ENCODE data around the gene CLSTN3. TPM values are rescaled to one million over a fixed set of nuclear protein-coding genes. Genes with fewer than 3 reads are reported as not detected.

Gene CLSTN3
- total and polyA plus RNA-seq, 2 of the 8 experiments (the other 6 are each of a cell fraction or from before 2014, with no cell fraction given) = 20.4 to 26.3 TPM

DNA sequence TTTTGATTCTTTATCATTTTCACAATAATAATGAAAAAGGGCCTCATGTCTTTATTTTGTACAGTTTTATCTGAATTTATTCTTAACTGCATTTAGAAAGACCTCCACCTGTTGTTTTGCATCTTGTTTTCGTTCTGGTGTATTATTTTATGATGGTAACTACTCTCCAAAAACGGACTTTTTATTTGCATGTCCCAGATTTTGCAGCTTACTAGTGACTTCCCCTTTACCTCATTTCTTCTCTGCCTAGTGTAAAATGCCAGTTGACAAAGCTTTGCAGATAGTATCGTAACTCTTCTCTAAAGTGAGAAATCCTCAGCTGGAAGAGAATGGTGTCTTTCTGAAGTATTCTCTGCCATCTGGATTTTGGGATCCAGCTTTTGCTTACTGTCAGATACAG, 76.5 kb downstream of the CLSTN3 start:
- H3K56ac ChIP-seq (replicated peaks; ENCODE audit: insufficient read length, low read depth, low read length) = no peak overlapping the region
- H4K91ac ChIP-seq (replicated peaks; ENCODE audit: insufficient read length, low read length) = no peak overlapping the region
- no peak overlapping the region for H3K4me3 ChIP-seq (ENCODE audit: extremely low read depth in 1 of 4, insufficient read depth in 2 of 4, low read depth in 3 of 4, low read length in 4 of 4)
- no peak overlapping the region for H2BK15ac ChIP-seq (ENCODE audit: low read length)
- H2AK5ac ChIP-seq (ENCODE audit: low read depth, low read length) = no peak overlapping the region
- H4K5ac ChIP-seq (ENCODE audit: insufficient read length, low read depth, low read length) = no peak overlapping the region
- peaks cover 23 to 75% (median 64%) of the 10 kb centered on the region in 4 experiments for H3K36me3 ChIP-seq (ENCODE audit: control insufficient read depth in 2 of 4, insufficient read depth in 4 of 4, low read length in 3 of 4)
- H4K20me1 ChIP-seq (replicated peaks in 1 of 2; ENCODE audit: control insufficient read depth in 1 of 2, insufficient read depth in 2 of 2, low read length in 2 of 2) = no peaks in the 10 kb centered on the region
- peaks cover 14 to 20% of the 10 kb centered on the region in 2 experiments for H3K9me3 ChIP-seq (ENCODE audit: insufficient read depth in 2 of 2, low read depth in 1 of 2, low read length in 1 of 2)
- no peak overlapping the region for H3K23ac ChIP-seq (ENCODE audit: insufficient read length)
- H3K27ac ChIP-seq (ENCODE audit: low read depth, low read length) = no peak overlapping the region
- WGBS, 2 experiments (ENCODE audit: extremely low coverage in 1 of 2, insufficient coverage in 1 of 2, insufficient read length in 1 of 2, insufficient replicate concordance in 2 of 2, low coverage in 1 of 2, low lambda C conversion rate in 2 of 2, missing lambda C conversion rate in 1 of 2) = 81% methylated on average over 3 of the region's 3 CpGs; no CpG with 5 or more reads in 1 of the 2 experiments
- no peak overlapping the region for H2BK120ac ChIP-seq (replicated peaks; ENCODE audit: low read depth, low read length)
- no peak for FAIRE-seq
- POLR2A ChIA-PET (ENCODE audit: partially characterized antibody) = no interaction called here
- no peaks in the 10 kb centered on the region for H3K4me1 ChIP-seq (replicated peaks in 1 of 4; ENCODE audit: control insufficient read depth in 3 of 4, insufficient read depth in 4 of 4, low read length in 3 of 4)
- no peak overlapping the region for H3K18ac ChIP-seq (ENCODE audit: extremely low read depth, low read length)
- H3K79me1 ChIP-seq (ENCODE audit: low read depth, low read length) = no peaks in the 10 kb centered on the region
- no peak for DNase-seq (ENCODE audit: low read depth in 1 of 2, low spot score in 2 of 2)
- H3K14ac ChIP-seq (ENCODE audit: insufficient read length) = no peak overlapping the region
- no peaks in the 10 kb centered on the region for H3K79me2 ChIP-seq (ENCODE audit: control insufficient read depth in 1 of 2, insufficient read depth in 2 of 2, low read length in 2 of 2)
- H2BK20ac ChIP-seq (ENCODE audit: low read length) = no peak overlapping the region
- H2AFZ ChIP-seq (ENCODE audit: low read length) = no peak overlapping the region
- no peak overlapping the region for H4K8ac ChIP-seq (ENCODE audit: extremely low read depth, insufficient read depth, low read length)
- no peak overlapping the region for H3K9ac ChIP-seq (replicated peaks in 1 of 4; ENCODE audit: extremely low read depth in 1 of 4, low read depth in 3 of 4, low read length in 3 of 4)
- H3K4me2 ChIP-seq (ENCODE audit: insufficient read depth in 1 of 2, low read depth in 2 of 2, low read length in 2 of 2) = no peak overlapping the region
- H3K23me2 ChIP-seq (ENCODE audit: low read depth, low read length) = no peaks in the 10 kb centered on the region; the same call in 1 of the 2 replicates
- H3K27me3 ChIP-seq (replicated peaks in 1 of 4; ENCODE audit: control insufficient read depth in 3 of 4, extremely low read depth in 1 of 4, insufficient read depth in 3 of 4, low read length in 3 of 4) = no peaks in the 10 kb centered on the region
- no peak overlapping the region for H2BK5ac ChIP-seq (ENCODE audit: low read depth, low read length)
- no peak overlapping the region for H2BK12ac ChIP-seq (ENCODE audit: low read depth, low read length)
- CTCF ChIA-PET (ENCODE audit: partially characterized antibody) = interaction anchor here (0.8 kb wide), 1 partner anchor 44 kb away, joined by 3 read pairs; no protein-coding TSS in a partner anchor
- no peak overlapping the region for H3K4ac ChIP-seq (replicated peaks; ENCODE audit: insufficient read length, low read depth, low read length)
- no peak for TF ChIP-seq GABPA (IDR thresholded peaks at IDR 0.05; ENCODE audit: borderline replicate concordance, insufficient read depth, low read length)
- no peak for TF ChIP-seq CTCF (IDR thresholded peaks at IDR 0.05; ENCODE audit: control extremely low read depth in 1 of 3, insufficient read depth in 1 of 3, low read depth in 1 of 3, low read length in 3 of 3)
- no peak for TF ChIP-seq MAX (IDR thresholded peaks at IDR 0.05)
- TF ChIP-seq RAD21 (IDR thresholded peaks at IDR 0.05 in 1 of 2, conservative IDR thresholded peaks at IDR 0.05 in 1 of 2; ENCODE audit: low read depth in 2 of 2, low read length in 2 of 2) = no peak
- TF ChIP-seq SRF (IDR thresholded peaks at IDR 0.05; ENCODE audit: low read depth, low read length) = no peak
- no peak for TF ChIP-seq SIX5 (IDR thresholded peaks at IDR 0.05; ENCODE audit: low read depth, low read length)
- TF ChIP-seq SUZ12 (IDR thresholded peaks at IDR 0.05; ENCODE audit: low read length) = no peak
- TF ChIP-seq BACH1 (IDR thresholded peaks at IDR 0.05; ENCODE audit: low read length) = no peak
- TF ChIP-seq EP300 (IDR thresholded peaks at IDR 0.05; ENCODE audit: borderline replicate concordance in 1 of 2, low read depth in 2 of 2, low read length in 2 of 2) = no peak
- TF ChIP-seq CBX8 (IDR thresholded peaks at IDR 0.05; ENCODE audit: borderline replicate concordance, low read depth, low read length) = no peak
- no peak for TF ChIP-seq EGR1 (IDR thresholded peaks at IDR 0.05; ENCODE audit: borderline replicate concordance, low read depth, low read length)
